H7 (cell line): Measurements from ENCODE around the gene SLC17A7. TPM values are rescaled to one million over a fixed set of nuclear protein-coding genes. Genes with fewer than 3 reads are reported as not detected.
"Not testable (repeated sequence)": the region's sequence is repeated elsewhere in the genome, so short reads cannot be mapped to it uniquely, and the experiment has no call there.

Experiments used
- DNase-seq: peaks from one replicate; pipeline ENCODE4 v3.0.0; 2012
- H3K27me3 ChIP-seq: 2 replicates; pipeline ENCODE4 v1.6.0; 2011; ENCODE audit warnings: mild to moderate bottlenecking, low read length; ENCODE audit not compliant: control insufficient read depth, insufficient read depth
- H3K36me3 ChIP-seq: replicated peaks from 2 replicates; pipeline ENCODE4 v1.5.1; 2011; ENCODE audit warnings: low read length; ENCODE audit not compliant: control insufficient read depth, insufficient read depth
- H3K4me3 ChIP-seq: 2 replicates; pipeline ENCODE4 v1.5.1; 2011; ENCODE audit warnings: low read depth, mild to moderate bottlenecking, control low read depth, low read length, moderate library complexity; ENCODE audit not compliant: insufficient read depth
- total RNA-seq: library from RNA; depleted of rRNA; stranded (reverse); fragments of >200 nt; shearing (Covaris generic); gene quantifications from 2 replicates; pipeline ENCODE4 v1.2.3, GENCODE V29; 2014

The SLC17A7 gene
- total RNA-seq, 1 experiment from 2014 or later: 0.14 TPM

DNA sequence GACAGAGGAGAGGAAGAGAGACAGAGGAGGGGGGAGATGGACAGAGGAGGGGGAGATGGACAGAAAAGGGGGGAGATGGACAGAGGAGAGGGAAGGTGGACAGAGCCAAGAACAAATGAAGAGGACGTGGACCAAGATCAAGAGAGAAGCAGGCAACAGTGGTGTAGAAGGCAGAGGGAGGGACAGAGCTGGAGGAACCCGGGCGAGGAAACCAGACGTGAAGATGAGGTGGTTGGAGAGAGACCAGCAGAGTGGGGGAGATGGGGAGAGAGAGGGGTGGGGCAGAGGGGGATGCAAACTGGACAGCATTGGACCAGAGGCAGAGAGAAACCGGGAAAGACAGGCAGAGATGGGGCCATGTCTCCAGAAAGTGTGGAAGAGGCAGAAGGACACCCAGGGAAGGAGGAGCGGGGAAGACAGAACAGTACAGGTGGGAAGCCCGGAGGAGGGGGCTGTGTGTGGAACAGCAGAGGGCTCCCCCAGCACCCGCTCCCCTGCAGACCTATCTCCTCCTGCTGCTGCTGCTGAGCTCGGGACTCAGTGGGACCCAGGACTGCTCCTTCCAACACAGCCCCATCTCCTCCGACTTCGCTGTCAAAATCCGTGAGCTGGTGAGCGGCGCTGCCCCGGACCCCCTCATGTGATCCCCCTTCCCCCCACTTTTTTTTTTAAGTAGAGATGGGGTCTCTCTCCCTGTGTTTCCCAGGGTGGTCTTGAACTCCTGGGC, 34.0 kb upstream of the SLC17A7 start:
- H3K36me3 ChIP-seq: no peaks in the 10 kb centered on the region
- no peak overlapping the region for H3K4me3 ChIP-seq
- peaks cover 11% of the 10 kb centered on the region for H3K27me3 ChIP-seq
- DNase-seq: peak; percentile 41

DNA sequence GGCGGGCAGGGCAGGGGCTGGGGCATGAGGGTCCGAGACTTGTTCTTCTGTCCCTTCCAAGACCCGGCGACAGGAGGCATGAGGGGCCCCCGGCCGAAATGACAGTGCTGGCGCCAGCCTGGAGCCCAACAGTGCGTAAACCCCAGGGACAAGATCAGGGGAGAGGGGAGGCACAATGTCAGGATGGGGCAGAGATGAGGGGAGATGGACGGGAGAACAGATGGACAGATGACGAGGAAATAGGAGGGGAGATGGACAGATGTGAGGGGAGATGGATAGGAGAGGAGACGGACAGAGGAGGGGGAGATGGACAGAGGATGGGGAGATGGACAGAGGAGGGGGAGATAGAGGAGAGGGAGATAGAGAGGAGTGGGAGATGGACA, 33.2 kb upstream of the SLC17A7 start:
- no peak for DNase-seq
- H3K27me3 ChIP-seq: peaks cover 11% of the 10 kb centered on the region
- peaks cover 3% of the 10 kb centered on the region for H3K36me3 ChIP-seq
- peak overlapping the region; percentile 34 for H3K4me3 ChIP-seq

DNA sequence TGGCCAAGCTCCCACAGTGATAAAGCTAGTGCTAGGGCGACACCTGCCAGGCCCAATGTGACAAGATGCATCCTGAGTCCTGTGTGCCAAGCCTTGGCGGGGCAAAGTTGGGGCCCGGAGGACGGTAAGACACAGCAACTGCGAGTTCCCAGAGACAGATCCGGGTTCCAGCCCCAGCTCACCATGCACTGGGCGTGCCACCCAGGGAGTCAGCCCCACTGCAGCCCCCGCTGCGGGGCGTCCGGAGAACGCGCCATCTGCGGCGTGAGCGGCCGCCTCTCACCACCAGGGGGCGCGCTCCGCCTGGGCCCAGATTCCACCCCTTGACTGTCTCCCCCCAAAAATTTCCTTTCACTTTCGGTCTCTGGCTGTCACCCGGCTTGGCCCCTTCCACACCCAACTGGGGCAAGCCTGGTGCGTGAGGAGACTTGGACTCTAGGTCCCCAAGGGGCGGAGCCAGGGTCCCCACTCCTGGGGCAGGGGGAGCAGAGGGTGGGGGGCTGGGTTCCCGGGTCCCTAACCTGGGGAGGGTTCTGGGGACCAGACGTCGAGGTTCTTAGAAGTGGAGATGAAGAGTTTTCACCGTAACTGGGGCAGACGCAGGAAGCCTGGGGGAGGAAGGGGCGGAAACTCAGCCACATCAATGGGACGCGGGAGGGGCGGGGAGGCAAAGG, 32.7 kb upstream of the SLC17A7 start, which contains the start of gene FLT3LG:
Gene FLT3LG (plus strand): TSS at position 348 of the 674 bp plus-strand sequence. CDS start 425 bp downstream, outside the sequence.
- Histone ChIP-seq H3K27me3 (peaks cover 11% of the 10 kb centered on the region), H3K36me3 (peaks cover 3% of the 10 kb centered on the region), H3K4me3 (peak within 1 kb of the TSS; percentile 34)
- DNase-seq: peak; percentile 97

DNA sequence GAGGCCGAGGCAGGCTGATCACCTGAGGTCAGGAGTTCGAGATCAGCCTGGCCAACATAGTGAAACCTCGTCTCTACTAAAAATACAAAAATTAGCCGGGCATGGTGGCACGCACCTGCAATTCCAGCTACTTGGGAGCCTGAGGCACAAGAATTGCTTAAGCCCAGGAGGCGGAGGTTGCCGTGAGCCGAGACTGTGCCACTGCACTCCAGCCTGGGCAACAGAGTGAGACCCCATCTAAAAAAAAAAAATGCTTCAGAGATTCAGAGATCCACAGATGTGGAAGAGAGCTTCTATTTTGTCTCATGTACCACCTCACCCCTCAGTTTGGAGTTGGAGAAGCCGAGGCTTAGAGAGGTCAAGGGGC, 32.2 kb upstream of the SLC17A7 start:
- H3K36me3 ChIP-seq, H3K4me3 ChIP-seq, DNase-seq: not testable (repeated sequence)
- H3K27me3 ChIP-seq: peaks cover 11% of the 10 kb centered on the region

DNA sequence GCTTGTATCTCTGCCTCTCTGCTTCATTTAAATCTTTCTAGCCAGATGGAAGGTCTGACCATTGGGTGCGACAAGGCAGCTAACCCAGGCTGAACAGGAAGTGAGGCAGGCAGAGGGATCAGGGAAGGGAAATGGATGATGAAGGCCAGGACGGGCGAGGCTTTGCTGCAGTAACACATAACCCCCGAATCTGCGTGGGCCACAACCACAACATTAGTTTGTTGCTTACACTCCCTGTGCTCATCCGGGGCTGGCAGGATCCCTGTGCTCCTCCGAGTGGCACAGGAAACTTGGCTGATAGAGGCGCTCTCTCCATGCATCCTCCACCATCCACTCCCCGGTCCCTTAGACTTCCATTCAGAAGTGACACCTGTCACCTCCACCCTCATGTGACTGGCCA, 31.6 kb upstream of the SLC17A7 start:
- peaks cover 3% of the 10 kb centered on the region for H3K36me3 ChIP-seq
- H3K27me3 ChIP-seq: peaks cover 11% of the 10 kb centered on the region
- no peak overlapping the region for H3K4me3 ChIP-seq
- peak; percentile 30 for DNase-seq

DNA sequence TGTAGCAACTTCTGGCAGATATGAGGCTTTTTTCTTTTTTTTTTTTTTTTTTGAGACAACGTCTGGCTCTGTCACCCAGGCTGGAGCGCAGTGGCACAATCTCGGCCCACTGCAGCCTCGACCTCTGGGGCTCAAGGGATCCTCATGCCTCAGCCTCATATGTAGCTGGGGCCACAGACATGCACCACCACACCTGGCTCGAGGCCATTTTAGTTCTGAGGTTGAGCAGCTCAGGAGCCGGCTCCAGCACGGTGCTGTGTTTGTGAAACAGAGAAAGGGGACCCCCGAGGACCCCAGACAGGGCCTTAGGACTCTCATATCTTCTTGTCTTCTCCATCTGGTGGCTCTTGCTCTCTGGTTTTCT, 29.3 kb upstream of the SLC17A7 start:
- no peak overlapping the region for H3K4me3 ChIP-seq
- peaks cover 3% of the 10 kb centered on the region for H3K36me3 ChIP-seq
- DNase-seq: peak; percentile 4
- peaks cover 11% of the 10 kb centered on the region for H3K27me3 ChIP-seq

DNA sequence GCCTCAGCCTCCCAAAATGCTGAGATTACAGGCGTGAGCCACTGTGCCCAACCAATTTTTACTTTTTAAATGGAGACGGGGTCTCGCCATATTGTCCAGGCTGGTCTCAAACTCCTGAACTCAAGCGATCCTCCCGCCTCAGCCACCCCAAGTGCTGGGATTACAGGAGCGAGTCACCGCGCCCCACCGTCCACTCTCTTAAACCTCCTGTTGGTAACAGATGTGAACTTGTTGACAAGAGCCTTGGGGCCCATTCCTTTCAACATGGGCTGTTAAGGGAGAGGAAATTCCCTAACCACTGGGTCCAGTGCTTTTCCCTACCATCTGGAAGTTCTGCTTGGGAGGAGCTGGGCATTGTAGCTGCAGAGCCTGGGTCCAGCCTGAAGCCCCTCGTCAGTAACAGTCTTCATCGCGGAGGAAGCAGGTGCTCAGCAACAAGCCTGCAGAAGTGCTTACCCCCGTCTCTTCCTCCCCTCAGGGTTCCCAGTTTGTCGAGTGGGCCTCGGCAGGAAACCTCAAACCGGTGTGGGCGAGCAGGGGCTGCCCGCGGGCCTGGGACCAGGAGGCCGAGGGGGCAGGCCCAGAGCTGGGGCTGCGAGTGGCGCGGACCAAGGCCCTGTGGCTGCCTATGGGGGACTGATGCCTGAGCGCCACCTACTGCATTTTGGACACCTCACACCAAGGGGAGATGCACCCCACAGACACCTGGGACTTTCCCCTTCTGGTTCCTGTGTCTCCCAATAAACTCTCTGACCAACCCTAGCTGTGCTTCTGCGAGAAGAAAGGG, 28.7 kb upstream of the SLC17A7 start:
- Histone ChIP-seq H3K4me3 (no peak overlapping the region), H3K27me3 (peaks cover 6% of the 10 kb centered on the region)

DNA sequence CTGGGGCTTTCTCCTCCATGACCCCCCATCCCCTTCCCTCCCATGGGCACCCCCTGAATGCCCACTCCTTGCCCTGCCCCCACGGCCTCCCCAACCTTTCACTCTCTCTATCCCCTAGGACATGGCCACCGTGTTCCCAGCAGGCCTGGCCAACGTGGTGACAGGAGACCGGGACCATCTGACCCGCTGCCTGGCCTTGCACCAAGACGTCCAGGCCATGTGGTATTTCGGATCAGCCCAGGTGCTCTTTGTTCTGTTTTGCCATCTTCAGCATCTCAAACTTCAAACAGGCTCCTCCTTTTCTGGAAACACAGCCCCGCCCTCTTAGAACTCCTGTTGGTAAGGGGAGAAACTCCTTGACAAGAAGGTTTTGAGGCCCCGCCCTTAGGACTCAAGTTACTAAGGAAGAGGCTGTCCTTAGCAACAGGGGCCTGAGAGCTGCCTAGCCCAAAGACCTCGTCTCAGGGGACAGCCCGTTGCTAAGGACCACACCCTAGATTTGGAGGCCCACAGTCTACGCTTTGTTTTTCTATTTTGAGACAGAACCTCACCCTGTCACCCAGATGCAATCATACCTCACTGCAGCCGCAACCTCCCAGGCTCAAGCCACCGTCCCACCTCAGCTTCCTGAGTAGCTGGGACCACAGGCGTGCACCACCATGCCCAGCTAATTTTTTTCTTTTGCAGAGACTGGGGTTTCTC, 27.6 kb upstream of the SLC17A7 start:
- peak; percentile 91 for DNase-seq
- Histone ChIP-seq H3K27me3 (peaks cover 1% of the 10 kb centered on the region), H3K36me3 (peaks cover 3% of the 10 kb centered on the region), H3K4me3 (no peak overlapping the region)

More for the DNA sequence above, 28.7 kb upstream of the SLC17A7 start:
- DNase-seq: peak; percentile 70
- peaks cover 3% of the 10 kb centered on the region for H3K36me3 ChIP-seq

DNA sequence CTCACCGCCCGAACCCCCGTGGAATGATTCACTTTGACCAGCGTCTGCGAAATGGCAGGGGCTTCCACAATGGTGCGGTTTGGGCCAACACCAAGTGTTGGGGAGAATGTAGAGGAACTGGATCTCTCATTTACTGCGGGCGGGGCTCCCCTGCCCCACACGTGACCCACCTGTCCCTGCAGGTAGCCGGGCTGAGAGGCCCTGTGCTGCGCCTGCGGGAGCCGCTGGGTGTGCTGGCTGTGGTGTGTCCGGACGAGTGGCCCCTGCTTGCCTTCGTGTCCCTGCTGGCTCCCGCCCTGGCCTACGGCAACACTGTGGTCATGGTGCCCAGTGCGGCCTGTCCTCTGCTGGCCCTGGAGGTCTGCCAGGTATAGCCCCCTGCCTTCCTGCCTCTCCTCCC, 26.9 kb upstream of the SLC17A7 start:
- DNase-seq: peak; percentile 45
- Histone ChIP-seq H3K36me3 (peaks cover 3% of the 10 kb centered on the region), H3K27me3 (no peaks in the 10 kb centered on the region; the same call in 1 of the 2 replicates), H3K4me3 (no peak overlapping the region)

DNA sequence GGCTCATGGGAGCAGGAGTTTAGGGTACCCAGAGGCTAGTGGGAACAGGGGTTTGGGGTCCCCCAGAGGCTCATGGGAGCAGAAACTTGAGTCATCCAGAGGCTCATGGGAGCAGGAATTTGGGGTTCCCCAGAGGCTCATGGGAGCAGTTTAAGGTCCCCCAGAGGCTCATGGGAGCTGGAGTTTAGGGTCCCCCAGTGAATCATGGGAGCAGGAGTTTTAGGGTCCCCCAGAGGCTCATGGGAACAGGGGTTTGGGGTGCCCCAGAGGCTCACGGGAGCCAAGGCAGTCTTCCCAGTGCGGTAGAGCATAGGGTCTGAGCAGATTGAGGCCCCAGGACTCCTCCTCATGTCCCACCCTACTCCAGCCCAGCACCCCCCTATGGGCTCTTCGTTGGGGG, 24.0 kb upstream of the SLC17A7 start:
- Histone ChIP-seq H3K36me3 (peaks cover 3% of the 10 kb centered on the region), H3K4me3 (no peak overlapping the region), H3K27me3 (no peaks in the 10 kb centered on the region)
- no peak for DNase-seq

DNA sequence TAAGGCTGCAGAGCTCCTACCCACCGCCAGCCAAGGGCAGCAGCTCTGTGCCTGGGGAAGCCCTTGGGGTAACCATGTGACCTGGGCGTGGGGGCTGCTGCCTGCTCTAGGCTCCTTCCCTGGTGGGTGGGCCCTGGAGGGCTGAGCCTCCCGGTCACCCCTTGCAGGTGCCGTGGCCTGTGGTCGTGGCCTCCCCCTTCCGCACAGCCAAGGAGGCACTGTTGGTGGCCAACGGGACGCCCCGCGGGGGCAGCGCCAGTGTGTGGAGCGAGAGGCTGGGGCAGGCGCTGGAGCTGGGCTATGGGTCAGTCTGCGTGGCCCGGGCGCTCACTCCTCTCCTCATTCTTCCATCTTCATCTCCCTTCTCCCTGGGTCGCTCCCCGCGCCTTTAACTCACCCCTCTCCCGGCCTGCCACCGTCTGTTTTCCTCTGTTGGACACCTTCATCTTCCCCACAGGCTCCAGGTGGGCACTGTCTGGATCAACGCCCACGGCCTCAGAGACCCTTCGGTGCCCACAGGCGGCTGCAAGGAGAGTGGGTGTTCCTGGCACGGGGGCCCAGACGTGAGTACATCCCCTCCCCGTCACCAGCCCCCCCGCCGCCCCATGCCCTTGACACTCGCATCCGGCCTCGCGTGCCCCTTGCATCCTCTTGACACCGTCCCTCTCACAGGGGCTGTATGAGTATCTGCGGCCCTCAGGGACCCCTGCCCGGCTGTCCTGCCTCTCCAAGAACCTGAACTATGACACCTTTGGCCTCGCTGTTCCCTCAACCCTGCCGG, 22.8 kb upstream of the SLC17A7 start:
- no peak overlapping the region for H3K4me3 ChIP-seq
- no peaks in the 10 kb centered on the region for H3K27me3 ChIP-seq
- H3K36me3 ChIP-seq: no peaks in the 10 kb centered on the region; the same call in none of the 2 replicates
- peak; percentile 52 for DNase-seq

DNA sequence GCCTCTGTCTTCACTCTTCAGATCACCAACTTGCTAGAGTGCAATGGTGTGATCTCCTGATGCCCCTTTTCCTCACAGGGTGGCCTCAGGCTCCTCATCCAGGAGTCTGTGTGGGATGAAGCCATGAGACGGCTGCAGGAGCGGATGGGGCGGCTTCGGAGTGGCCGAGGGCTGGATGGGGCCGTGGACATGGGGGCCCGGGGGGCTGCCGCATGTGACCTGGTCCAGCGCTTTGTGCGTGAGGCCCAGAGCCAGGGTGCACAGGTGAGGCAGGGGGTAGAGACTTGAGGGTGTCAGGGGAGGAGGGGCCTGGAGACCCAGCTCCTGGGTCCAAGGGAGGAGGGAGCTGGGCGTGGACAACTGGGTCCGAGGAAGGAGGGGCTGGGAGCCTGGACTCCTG, 21.2 kb upstream of the SLC17A7 start:
- peak; percentile 46 for DNase-seq
- no peak overlapping the region for H3K4me3 ChIP-seq
- no peaks in the 10 kb centered on the region; the same call in none of the 2 replicates for H3K36me3 ChIP-seq
- no peaks in the 10 kb centered on the region for H3K27me3 ChIP-seq

DNA sequence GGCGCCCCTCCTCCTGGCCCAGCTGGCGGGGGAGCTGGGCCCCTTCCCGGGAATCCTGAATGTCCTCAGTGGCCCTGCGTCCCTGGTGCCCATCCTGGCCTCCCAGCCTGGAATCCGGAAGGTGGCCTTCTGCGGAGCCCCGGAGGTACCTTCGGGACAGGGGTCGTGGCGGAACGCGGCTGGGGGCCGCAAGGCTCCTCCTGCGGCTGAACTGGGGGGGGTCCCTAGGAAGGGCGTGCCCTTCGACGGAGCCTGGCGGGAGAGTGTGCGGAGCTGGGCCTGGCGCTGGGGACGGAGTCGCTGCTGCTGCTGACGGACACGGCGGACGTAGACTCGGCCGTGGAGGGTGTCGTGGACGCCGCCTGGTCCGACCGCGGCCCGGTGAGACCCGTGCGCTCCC, 20.3 kb upstream of the SLC17A7 start:
- no peaks in the 10 kb centered on the region for H3K27me3 ChIP-seq
- peak; percentile 69 for DNase-seq
- H3K4me3 ChIP-seq: no peak overlapping the region
- no peaks in the 10 kb centered on the region; the same call in none of the 2 replicates for H3K36me3 ChIP-seq

DNA sequence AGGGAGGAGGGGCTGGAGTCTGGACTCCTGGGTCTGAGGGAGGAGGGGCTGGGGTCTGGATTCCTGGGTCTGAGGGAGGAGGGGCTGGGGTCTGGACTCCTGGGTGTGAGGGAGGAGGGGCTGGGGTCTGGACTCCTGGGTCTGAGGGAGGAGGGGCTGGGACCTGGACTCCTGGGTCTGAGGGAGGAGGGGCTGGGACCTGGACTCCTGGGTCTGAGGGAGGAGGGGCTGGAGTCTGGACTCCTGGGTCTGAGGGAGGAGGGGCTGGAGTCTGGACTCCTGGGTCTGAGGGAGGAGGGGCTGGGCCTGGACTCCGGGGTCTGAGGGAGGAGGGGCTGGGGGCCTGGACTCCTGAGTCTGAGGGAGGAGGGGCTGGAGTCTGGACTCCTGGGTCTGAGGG, 19.8 kb upstream of the SLC17A7 start:
- H3K27me3 ChIP-seq, H3K36me3 ChIP-seq, H3K4me3 ChIP-seq, DNase-seq: not testable (repeated sequence)
